KOPT-K1 (cell line): ENCODE results near the gene OGDH.
A peak's percentile ranks its signal among the peaks of the same experiment; 100 is the strongest.

Source experiments
- H3K27ac ChIP-seq: fragments of 200-600 bp; sonication (generic); 2 replicates; pipeline ENCODE4 v1.5.1; 2016; ENCODE audit warnings: antibody characterized with exemption, mild to moderate bottlenecking, low read depth, low read length; ENCODE audit not compliant: poor library complexity, severe bottlenecking
- H3K36me3 ChIP-seq: fragments of 200-600 bp; sonication (generic); 2 replicates; pipeline ENCODE4 v1.5.1; 2017; ENCODE audit warnings: antibody characterized with exemption, mild to moderate bottlenecking, low read length, moderate library complexity; ENCODE audit not compliant: insufficient read depth
- H3K9me3 ChIP-seq: fragments of 200-600 bp; sonication (generic); 2 replicates; pipeline ENCODE4 v1.5.1; 2017; ENCODE audit warnings: antibody characterized with exemption, low read length, mild to moderate bottlenecking; ENCODE audit not compliant: insufficient read depth, poor library complexity, severe bottlenecking

OGDH gene

DNA sequence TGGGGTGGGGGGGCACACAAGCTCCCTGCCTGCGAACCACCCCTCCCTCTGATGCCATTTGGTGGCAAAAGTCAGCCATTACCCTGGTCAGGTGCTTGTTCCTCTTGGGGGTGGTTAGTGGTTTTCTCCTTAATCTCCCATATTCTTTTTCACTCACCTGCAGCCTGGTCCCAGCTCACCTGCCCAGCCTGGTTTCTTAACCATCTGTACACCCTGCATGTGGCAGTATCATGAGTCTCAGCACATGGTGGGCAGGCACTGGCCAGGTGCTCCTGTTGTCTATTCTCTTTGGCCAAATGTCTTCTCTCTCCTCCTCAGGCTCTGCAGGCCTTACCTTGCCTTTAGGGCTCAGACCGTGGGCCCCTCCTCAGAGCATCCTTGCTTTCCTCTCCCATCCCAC lies 30.5 kb downstream of the OGDH start:
- H3K27ac ChIP-seq: no peak overlapping the region

DNA sequence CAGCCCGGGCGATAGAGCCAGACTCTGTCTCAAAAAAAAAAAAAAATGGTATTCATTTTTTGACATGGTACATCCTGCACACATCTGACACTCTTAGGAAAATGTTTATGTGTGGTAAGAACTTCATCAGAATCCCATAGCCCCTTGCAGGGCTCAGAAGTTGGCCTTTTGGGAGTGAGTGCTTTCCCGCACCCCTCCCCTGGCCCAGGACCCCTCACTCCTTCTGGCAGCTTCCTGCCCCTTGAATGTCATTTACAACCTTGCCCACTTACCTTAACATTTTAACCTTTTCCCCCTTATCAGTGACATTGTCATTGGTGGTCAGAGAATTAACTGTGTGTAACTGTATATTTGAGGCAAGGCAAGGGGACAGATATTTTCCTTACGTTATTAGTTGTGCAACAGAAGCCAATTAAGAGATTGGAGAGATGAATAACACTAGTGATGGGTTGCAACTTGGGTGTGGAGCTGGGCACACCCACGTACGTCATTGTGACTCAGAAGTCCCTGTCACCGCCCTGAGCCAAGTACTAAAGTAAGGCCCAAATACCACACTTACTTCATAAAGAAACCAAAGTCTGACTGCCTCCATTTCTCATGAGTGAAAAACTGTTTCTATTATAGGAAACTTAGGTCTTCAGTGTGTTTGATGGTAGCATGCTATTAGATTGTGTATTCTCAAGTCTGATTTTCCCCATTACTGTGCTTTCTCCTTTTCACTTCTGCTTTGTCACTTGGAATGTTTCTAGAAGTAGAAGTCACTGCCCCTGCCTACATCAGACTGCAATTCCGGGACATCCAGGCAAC lies 31.6 kb downstream of the OGDH start:
- Histone ChIP-seq H3K27ac (peak overlapping the region; percentile 78), H3K9me3 (no peaks in the 10 kb centered on the region), H3K36me3 (peaks cover 11% of the 10 kb centered on the region)

More for the DNA sequence above, 30.5 kb downstream of the OGDH start:
- Histone ChIP-seq H3K36me3 (peaks cover 6% of the 10 kb centered on the region), H3K9me3 (no peaks in the 10 kb centered on the region)

DNA sequence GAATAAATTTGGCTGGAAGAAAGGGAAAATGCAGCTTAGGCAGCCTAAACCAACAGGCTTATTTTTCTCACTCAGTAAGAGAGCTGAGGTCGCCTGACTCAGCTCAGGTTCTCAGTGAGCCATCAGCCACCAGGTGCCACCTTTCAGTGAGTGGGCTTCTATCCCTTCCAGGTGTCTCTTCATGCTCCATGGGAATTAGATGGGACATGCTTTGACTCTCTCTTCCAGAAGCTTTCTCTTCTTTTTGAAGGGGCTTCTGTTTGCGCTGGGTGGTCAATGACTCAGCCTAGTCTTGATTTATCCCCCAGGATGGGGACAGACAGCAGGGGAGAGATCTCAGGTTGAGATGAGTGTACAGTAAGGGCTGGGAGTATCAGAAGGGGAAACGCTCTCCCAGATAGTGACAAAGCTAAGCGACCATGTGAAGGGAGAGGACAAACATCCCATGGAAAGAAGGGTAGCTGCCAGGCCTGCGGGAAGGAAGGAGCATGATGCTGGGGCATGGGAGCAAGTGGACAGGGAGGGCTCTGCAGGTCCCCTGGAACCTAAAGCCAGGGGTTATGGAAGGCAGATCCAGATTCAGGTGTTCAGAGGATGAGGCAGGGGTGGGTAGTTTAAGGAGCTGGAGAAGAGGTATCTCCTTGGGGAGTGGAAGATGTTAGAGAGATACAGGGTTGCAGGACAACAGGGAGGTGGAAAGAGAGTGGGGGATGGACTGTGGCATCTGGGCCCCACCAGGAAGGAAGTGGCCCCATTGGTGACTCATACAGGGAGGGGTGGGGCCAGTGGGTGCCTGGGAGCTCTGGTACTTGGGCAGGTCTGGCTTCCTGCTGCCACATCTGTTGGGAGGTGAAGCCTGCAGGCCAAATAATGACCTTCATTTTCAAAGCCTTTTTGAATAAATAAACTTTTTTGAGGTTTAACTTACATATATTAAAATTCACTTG lies 32.5 kb downstream of the OGDH start:
- H3K36me3 ChIP-seq: peaks cover 15% of the 10 kb centered on the region
- H3K9me3 ChIP-seq: no peaks in the 10 kb centered on the region
- peak overlapping the region; percentile 78 for H3K27ac ChIP-seq

DNA sequence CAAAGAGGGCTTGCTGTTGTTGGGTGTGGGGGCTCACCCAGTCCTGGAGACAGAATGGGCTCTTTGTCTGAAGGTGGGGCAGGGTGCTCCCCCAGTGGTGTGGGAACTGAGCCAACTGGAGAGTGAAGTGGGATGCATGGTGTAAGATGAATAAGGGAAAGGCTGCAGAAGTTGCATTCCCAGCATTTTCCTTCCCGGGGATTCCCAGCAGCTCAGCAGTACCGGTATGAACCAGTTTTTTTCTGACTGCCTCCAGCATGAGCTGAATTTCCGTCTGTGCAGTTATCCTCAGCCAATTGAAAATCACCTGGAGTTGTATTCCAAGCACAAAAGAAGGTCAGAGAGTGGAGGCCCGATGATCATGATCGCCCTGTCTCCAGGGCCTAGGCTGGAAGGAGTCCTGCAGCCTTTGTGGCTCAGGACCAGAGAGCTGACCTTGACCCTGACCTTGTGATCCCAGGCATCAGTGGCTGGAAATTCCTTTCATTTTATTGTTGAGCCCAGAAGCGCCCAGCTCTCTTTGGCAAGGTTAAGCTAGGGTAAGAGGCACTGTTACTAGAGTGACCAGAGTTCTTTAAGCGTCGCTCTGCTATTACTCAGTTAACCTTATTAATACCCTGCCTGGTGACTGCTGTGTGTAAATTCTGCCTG lies 33.4 kb downstream of the OGDH start:
- peaks cover 17% of the 10 kb centered on the region for H3K36me3 ChIP-seq
- no peaks in the 10 kb centered on the region for H3K9me3 ChIP-seq
- peak overlapping the region; percentile 78 for H3K27ac ChIP-seq

DNA sequence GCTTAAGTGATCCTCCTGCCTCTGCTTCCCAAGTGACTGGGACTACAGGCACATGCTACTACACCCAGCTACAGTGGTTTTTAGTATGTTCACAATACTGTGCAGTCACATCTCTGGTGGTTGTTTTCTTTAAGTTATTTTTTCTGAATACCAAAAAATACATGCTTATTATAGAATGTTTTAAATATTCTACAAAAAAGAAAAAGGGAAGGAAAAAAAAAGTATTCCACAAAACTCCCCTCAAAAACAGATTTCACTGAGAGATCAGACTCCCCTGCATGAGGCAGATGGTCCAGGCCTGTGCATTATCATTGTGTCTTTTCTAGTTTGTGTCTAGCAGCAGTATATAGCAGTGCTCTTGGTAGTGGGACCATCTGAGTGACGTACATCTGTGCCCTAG lies 36.8 kb downstream of the OGDH start:
- Histone ChIP-seq H3K36me3 (peaks cover 43% of the 10 kb centered on the region), H3K9me3 (no peaks in the 10 kb centered on the region), H3K27ac (no peak overlapping the region)

DNA sequence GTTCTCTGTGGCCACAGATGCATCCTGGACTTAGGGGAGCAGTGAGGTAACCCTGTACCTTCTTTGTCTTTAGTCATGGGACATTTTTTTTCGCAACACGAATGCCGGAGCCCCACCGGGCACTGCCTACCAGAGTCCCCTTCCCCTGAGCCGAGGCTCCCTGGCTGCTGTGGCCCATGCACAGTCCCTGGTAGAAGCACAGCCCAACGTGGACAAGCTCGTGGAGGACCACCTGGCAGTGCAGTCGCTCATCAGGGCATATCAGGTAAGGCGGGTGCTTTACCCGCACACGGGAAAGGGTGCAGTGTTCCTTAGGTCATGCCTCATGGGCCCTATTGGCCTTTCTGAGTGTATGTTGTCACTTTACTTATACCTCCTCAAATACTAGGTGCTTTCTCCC lies 38.8 kb downstream of the OGDH start:
- Histone ChIP-seq H3K36me3 (peaks cover 63% of the 10 kb centered on the region), H3K27ac (no peak overlapping the region), H3K9me3 (no peaks in the 10 kb centered on the region)

DNA sequence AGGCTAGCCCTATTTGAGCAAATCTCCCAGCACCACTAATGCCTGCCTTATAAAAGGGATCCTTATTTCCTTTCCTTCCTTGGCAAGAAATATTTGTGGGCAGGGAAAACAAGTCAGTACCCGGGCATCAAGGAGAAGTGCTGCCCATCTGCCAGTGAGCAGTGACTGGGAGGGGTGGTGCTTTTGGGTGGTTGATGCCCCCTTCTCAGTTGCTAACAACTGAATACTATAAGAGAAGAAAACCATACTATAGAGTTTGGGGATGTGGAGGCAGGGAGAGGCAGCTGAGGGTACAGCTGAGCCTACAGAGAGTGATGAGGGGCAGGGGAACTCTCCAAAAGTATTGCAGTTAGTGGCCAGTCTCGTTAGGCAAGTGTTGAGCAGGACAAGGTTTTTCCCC lies 39.3 kb downstream of the OGDH start:
- Histone ChIP-seq H3K9me3 (no peaks in the 10 kb centered on the region), H3K27ac (no peak overlapping the region), H3K36me3 (peaks cover 68% of the 10 kb centered on the region)

DNA sequence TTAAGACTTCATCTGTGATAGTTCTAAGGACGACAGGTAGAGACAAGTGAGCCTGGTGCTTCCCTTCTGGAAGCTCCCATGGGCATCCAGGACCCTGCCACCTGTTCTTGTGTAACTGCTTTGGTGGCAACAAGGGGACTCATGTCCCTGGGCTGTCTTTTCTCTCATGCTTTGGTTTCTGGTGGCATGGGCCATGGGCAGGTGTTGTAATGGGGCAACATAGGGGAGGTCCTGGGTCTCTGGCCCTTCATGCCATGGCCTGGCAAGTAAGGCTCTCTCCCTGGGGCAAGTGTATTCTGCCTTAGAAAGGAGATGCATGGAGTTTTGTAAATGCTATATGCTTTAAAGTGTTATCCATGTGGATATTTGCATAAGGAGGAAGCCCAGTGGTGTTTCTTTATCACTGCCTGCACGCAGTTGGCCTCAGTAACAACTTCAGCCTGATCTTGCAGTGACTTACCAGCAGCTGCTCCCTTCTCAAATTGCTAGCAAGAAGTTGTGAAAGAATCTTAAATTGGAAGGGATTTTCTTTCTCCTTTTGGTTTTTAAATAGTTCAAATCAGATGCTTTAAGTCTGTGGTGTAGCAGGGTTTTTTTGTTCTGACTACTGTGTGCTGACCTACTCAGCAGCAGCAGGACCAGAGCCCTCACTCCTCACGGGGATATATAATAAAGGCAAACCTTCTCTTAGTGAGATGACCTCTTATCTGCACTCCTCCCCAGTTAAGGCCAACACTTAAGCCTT lies 39.9 kb downstream of the OGDH start:
- no peak overlapping the region for H3K27ac ChIP-seq
- H3K9me3 ChIP-seq: no peaks in the 10 kb centered on the region
- peaks cover 74% of the 10 kb centered on the region for H3K36me3 ChIP-seq

DNA sequence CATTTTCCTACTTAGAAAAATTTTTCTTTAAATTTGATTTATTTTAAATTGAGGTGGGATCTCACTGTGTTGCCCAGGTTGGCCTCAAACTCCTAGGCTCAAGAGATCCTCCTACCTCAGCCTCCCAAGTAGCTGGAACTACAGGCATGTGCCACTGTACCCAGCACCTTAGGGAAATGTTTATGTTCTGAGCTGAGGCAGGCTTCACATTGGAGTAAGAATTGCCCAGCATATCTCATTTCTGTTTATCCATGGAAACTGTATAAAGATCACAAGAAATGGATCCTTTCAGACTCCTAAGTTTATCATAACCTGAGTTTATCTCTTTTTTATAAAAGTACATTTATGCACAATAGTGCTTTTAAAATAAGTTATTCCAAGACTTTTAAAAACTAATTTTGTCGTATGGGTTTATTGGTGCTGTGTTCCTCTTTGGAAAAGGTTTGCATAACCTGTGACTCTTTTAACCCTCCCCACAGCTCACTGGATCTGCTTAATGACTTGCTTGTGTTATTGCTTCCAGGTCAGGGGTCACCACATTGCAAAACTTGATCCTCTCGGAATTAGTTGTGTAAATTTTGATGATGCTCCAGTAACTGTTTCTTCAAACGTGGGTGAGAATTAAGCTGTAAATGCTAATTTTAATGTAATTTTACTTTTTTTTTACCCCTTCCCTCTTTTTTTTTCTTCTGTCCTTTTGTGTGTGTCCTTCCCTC lies 40.7 kb downstream of the OGDH start:
- no peak overlapping the region for H3K27ac ChIP-seq
- H3K9me3 ChIP-seq: no peaks in the 10 kb centered on the region
- peaks cover 69% of the 10 kb centered on the region for H3K36me3 ChIP-seq

DNA sequence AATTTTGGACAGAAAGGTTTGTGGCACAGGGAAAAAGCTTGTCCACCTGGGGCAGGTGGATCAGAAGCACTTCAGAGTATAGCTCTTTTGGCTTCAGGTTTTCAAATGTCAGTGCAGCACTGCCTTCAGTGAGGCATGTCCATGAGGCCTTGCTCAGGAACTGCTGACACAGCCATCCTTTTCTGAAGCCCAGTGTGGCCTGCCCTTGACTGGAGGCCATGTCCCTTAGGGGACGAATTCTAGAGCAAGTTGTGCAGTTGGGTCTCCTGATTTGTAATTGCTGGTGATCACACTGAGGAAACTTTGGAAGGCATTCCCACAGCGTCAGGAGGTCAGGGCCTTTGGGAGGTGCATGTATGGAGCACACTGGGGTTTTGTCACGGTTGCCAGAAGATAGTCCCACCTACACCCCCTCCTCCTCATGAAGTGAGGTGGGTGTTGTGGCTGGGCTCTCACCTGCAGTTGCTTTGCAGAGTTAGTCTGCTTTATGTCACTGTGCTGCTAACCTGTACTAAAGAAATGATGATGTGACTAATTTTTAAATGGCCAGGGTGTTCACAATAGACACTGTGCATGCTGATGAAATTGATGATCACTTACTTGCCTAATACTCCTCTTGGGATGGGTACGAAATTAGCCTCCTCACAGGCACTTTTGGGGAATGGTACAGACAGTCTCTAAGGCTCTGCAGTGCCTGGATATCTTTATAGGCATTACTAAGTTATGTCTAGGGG lies 41.7 kb downstream of the OGDH start:
- Histone ChIP-seq H3K9me3 (no peaks in the 10 kb centered on the region), H3K36me3 (peaks cover 66% of the 10 kb centered on the region), H3K27ac (no peak overlapping the region)

DNA sequence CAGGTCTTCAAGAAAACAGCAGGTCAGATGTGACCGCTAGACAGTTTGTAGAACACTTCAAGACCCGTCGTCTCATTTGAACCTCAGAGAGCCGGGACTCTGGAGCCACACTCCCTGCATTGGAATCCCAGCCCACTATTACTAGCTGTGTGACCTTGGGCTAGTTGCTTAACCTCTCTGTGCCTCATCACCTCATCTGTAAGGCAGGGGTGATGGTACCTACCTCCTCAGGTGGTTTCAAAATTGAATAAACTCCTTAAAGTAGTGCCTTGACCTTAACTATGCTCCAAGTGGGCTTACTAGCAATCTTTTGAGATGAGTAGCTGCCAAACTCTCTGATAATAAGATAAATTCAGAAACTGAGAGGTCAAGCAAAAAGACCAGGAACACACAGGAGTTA lies 43.8 kb downstream of the OGDH start:
- Histone ChIP-seq H3K27ac (no peak overlapping the region), H3K9me3 (no peaks in the 10 kb centered on the region), H3K36me3 (peaks cover 67% of the 10 kb centered on the region)

DNA sequence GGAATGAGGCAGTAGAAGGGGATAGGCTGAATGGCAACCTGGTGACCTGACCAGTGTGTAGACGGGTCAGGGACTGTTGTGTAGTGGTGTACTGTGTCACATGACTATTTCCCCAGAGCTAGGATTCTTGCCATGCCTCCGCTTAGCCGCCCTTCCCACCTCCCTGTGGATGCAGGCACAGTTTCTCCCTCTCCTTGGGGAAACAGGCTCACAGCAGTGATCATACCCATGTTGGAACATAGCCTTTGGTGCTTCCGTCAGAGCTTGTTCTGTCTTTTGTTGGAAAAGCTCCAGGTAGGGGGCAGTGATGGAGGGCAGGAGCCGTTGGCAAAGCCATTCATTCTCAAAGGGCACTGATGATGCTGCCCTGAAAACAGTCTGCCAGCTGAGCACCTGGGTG lies 44.3 kb downstream of the OGDH start:
- Histone ChIP-seq H3K27ac (no peak overlapping the region), H3K36me3 (peaks cover 67% of the 10 kb centered on the region), H3K9me3 (no peaks in the 10 kb centered on the region)

DNA sequence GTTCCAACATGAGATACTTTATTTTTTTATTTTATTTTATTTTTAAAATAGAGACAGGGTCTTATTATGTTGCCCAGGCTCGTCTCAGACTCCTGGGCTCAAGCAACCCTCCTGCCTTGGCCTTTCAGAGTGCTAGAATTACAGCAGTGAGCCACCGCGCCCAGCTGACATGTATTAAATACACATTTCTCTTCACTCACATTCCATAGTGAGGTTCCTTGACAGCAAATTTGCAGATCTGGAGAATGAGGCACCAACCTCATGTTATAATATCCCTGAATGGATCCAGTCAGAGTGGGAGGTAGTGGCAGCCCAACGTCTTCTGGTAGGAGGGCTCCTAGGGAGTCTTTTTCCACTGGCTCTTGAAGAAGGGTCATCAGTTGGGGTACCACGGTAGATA lies 46.1 kb downstream of the OGDH start:
- peaks cover 73% of the 10 kb centered on the region for H3K36me3 ChIP-seq
- no peak overlapping the region for H3K27ac ChIP-seq
- no peaks in the 10 kb centered on the region for H3K9me3 ChIP-seq
